HS-27A (cell line): Measurements from ENCODE around the gene GRIK4.

Source experiments
- DNase-seq: peaks from one replicate; pipeline ENCODE4 v3.0.0-alpha.2; 2012; ENCODE audit warnings: low read depth, missing footprints

Gene GRIK4

DNA sequence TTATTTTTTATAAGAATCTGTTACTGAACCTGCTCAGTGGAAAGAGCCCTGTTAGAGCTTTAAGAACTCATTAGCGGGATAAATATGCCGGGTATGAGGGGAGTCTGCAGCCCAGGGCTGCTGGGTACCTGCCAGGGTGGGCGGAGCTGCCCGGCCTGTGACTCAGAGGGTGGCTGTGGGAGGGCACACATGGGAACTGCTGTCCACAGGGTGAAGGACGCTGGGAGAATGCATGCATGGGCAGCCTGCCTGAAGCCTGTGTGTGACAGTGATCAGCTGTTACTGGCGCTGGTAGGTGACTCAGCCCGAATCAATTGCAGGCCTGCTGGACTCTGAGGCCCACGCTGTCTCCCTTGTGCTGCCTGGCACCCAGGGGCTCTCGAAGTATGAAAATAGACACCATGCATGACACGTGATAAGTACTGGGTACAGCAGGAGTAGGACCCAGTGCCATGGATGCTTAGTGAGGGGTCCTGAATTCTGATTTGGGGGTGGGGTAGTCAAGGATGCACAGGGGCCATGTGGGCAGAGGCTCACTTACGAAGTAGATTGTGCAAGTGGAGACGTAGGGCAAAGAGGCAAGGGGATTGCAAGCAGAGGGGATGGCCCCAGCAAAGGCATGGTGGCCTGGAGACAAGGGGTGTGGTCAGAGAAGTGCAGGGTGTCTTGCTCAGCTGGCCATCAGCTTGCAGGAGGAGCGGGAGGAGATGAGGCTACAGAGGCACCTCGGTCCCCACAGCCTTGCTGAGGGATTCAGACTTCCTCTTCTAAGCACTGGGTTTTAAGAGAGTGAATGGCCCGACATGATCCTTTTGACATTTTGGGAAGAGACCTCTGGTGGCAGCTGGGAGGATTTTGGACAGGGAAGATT, 36.5 kb downstream of the GRIK4 start:
- peak; percentile 72 for DNase-seq

DNA sequence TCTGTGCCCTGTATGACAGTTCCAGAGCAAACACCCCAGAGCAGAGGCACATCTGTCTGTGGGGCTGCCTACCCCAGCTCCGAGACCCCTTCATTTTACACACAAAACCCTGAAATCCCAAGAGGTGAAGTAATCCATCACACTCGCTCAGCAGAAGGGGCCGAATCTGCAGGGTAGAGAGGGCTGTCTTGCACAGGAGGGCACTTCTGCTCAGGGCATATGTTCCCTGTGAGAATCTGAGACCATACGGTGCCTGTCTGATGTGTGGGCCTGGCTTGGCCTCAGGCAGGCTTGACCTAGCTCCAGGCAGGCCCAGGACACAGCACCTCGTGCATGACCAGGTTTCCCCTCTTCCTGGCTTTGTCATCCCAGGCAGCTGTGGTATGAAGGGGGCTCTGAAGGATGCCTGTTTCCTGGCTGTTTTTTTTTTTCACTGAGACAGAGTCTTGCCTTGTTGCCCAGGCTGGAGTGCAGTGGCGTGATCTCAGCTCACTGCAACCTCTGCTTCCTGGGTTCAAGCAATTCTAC, 37.2 kb downstream of the GRIK4 start:
- DNase-seq: no peak

DNA sequence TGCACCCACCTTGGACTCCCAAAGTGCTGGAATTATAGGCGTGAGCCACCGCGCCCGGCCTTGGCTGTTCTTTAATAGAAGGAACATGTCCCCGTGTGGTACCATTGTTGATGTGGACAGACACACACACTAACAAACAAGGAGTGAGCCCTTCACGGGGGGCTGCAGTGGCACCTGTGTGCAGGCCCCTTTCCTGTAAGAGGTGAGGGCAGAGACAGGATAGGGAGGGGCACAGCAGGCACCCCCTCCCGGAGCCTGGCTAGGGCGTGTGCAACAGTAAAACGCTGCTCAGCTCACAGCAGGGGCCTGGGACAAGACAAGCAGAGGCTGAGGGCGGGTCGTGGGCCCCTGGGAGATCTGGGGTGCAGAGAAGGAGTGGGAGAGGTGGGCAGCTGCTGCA, 37.8 kb downstream of the GRIK4 start:
- DNase-seq: no peak

DNA sequence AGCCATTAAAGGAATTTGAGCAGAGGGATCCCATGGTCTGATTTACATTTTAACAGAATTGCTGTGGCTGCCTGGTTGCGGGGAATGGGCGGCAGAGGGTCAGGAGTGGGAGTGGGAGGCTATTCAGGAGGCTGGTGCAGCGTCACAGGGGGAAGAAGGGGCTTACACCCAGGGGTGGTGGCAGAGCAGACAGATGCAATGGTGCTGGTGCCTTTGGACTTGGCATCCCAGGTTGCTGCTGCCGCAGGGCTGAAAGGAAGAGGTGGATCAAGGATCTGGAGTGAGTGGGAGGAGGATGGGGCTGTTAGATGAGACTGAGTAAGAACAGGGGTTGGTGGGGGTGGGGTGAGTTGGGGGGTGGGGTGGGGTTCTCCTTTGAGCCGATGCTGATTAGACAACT, 38.5 kb downstream of the GRIK4 start:
- no peak for DNase-seq

DNA sequence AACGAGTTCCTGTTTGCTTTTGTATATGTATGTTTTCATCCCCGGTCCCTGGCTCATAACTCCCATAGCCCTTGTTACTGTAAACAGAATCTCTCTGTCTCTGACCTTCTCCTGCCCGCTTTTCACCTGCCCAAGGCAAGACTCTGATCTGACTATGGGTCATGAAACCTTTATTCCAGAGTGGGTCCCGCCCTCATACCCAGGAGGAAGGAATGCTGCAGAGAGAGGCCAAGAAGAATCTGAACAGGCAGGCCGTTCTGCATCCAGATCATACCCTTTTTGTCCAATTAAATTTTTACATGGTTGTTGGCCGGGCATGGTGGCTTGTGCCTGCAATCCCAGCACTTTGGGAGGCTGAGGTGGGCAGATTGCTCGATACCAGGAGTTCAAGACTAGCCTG, 39.6 kb downstream of the GRIK4 start:
- no peak for DNase-seq

DNA sequence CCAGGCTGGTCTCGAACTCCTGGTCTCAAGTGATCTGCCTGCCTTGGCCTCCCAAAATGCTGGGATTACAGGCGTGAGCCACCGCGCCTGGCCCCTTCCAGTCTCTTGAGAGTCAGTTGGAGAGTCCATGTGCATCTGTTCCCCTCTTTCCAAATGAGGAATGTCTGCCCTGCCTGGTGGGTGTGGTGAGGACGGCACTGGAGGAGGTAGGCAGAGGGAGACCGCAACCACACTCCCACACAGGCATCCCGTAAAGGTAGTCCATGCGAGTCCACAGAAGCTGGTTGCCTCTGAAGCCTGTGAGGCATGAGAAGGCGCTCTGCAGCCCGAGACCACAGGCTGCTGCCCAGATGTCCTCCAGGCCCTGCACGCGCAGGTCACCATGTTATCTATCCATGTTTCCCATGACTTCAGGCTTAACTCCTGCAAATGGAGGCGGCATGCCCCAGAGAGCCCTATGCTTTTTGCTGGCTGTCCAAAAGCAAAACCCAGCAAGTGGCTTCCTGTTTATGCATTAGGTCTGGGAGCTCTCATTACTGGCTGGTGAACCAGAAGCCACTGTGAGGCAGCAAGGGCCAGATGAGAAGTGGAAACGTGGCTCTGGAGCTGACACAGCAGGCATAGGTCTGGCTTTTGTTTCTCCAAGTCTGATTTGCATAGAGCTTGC, 43.4 kb downstream of the GRIK4 start:
- no peak for DNase-seq

DNA sequence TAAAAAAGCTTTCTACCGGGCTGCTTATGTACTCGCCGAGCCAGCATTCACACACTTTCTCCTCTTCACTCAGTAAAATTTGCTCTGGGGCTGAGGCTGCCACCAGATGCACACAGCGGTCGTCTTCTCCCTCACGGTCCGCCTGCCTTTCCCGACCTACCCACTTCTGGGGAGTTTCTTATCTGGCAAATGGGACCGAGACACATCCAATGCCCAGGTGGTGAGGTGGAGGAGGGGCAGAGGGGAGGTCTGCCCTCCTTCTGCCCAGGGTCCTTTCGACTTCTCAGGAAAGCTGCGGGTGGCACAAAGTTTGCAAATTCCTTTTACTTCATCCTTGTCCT, 43.9 kb downstream of the GRIK4 start:
- no peak for DNase-seq

DNA sequence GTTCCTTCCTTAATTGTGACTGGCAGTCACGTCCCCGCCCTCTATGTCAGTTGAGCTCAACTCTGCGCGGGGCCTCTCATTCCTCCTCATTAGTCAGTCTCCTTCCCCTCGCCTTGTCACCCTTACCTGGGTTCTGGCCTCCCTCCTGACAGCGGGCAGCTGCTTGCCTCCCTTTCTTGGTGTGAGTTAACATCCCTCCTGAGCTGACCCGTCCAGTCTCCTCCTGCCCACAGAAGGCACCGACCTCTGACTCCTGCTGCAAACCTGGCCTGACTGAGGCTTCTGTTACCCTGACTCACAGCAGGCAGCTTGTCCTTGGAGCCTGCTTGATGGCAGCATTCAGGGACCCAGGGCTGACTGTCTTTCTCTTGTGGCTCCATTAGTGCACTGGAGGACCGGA, 45.2 kb downstream of the GRIK4 start:
- DNase-seq: no peak

DNA sequence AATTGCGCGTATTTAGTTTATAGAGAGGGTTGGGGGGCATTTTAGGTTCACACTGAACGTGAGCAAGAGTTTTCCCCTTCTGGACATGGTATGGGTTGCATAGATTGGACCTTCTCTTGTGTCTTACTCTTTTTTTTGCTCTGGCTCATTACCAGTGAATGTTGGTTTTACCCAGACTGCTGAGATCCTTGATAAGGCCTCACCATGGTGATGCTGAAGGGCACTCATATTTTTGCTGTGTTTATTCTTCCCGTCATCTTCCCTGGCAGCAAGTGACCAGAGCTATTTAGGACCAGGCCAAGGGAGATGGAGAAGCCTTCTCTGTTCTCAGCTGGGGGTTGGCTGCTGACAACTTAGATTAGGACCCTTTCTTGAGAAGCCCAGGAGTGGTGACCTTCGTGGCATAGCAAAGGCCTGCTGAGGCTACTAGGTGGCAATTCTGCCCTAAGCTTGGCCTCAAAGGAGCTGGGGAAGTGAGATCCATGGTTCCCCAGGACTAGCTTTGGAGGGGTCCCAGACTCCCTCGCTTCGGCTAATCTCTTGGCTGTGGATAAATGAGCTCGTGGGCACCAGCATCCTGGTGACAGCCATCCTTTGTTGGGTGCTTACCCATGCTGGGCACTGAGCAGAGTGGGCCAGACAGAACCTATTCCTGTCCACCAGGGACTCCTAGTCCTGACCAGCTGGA, 47.3 kb downstream of the GRIK4 start:
- DNase-seq: no peak

DNA sequence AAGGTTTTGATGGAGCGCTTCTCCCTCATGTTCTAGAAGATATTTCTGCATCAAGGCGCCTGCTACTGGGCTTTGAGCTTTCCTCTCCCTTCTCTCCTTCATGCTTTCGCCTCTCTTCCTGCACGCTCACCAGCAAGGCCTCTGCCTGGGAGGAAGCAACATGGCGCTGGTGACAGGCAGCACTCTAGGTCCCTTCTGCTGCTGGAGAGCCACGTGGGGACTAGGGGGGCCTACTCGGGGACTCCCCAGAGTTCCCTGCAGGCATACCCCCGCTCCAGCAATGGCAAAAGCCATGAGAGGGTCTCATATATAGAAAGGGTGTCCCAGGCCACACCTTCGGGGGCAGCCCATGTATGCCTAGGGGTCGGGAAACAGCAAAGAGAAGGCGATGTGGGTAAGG, 49.7 kb downstream of the GRIK4 start:
- no peak for DNase-seq

DNA sequence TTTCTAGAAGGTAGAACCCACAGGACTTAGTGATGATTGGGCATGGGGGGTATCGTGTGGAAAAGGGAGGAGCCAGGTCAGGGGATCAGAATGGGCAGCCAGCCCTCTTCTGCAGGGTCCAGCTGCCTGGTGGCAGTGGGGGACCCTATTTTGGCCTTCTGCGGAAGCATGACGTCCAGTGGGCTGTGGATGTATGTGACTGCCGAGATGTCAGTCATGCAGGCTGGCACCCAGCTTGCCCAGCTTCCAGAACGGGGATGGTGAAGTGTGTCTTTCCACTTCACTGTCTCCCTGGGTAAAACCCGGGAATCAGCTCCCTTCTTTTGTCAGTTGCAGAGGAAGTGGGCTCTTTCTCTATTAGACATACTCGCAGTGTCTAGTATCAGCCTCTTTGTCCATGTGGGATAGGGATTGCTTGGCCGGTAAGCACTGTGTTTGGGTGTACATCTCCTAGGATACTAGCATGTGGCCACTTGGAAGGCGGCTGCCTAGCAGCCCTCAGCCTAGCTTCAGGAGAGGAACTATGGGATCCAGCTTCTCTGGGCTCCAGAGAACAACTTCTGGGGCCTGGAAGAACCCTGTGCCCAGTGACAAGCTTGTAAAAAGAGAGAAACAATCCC, 51.4 kb downstream of the GRIK4 start:
- DNase-seq: no peak

DNA sequence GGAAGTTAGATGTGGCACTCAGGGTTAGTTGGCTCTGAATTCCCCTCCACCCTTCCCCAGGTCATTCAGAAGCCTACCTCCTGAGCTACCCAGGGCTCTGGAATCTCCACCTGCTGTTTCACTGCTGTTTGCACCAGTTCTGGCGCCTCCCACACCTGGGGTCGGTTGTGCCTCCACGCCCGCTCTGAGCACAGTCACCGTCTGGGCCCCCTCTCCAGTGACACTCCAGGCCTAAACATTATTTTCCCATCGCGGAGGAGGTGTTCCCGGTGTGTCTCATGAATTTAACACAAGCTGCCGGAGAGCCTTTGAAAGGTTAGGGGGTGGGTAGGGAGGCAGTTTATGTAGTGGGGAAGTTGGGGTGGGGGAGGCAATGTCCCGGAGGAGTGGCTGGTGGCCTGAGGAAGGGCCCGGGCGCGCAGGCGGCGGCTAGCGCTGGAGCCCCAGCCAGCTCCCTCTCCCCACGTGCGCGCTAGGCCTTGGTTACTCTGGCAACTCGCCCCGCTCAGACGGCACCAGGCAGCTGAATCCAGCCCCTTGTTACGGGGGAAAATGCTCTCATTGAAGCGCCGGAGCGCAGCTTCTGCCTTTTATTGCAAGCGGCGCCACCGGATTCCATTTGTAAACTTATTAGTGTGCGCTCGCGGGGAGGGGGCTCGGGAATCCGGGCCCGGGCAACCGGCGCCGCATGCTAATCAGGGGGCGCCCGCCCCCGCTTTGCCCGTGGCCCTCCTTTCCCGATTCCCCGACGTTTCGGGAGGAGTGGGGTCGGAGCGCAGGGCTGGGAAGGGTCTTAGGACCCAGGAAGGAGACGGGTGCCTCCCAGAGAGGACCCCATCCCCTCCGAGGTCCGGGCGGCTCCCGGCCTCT, 52.4 kb downstream of the GRIK4 start:
- DNase-seq: no peak

DNA sequence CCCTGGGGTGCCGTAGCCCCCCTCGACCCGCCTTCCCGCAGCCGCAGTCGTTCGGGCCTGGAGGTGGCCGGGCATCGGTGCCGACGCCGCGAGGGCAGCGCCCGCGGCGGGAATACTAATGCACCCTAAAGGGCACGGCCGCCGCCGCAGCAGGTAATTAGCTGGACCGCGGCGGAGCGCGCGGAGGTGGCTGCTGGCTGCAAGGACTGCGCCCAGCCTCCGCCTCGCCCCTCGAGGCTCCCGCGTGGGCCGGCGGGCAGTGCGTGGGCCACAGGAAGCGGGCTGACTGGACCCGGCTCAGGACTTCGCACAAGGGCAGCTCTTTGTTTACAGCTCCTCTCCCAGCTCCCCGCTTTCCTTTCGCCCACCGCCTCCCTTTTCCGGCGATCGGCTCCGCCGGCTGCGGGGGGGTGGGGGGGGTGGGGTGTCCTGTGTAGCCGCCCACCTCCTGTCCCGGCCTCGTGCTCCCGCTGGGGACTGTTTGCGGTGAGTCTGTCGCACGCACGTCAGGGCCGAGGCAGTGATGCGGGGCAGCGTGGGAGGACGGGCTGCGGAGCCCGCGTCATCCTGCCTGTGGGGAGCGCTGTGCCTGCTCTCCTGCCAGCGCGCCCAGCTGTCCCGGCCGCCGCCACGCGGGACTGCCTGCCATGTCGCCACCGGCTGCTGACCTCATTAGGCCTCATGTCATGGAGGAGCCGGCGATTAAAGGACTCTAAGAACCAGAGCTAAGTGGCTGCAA, 53.2 kb downstream of the GRIK4 start:
- no peak for DNase-seq

DNA sequence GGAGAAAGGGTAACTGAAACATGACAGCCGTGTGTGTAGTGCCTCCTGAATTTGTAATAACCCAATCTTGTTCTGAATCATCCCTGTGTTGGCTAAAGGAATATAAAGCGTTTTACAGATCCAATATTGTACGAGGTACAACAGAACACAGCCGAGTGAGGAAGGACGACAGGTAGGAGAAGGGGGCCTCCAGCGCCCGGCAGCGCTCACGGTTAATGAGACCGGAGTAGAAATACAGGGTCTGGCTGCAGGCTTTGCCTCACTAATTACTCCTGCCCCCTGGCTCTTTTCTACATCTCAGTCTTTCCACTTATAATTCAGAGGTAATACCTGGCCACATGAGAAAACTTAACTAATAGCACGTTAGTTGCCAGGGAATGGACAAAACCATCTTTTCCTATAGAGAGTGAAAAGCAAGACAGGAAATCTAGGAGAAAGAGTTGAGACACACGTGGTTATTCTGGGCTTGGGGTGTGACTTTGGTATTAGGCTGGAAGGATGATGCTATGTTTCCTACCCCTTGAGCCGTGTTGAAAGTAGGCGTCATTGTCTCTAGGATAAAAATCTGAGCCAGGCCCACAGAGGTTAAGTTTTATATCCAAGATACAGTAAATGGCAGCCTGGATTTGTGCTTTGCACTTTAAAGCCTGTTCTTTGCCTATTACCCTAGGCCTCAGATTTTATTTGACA, 54.1 kb downstream of the GRIK4 start:
- DNase-seq: no peak

DNA sequence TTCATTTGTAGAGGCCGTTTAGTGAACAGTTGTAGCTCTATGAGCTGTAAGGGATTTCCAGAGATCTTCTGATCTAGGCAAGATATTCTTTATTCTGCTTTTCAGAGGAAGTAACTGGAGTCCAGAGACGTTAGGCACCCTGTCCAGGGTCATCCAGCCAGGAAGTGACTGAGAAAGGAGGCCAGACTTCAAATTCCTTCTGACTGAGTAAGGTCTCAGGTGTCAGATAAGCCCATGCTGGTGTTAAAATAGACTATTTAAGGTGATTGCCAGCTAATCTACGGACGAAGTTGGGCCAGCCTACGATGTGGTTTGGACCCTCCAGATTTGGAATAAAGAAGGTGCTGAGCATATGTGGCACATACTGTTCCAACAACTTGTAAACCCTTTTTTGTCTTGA, 54.6 kb downstream of the GRIK4 start:
- no peak for DNase-seq

DNA sequence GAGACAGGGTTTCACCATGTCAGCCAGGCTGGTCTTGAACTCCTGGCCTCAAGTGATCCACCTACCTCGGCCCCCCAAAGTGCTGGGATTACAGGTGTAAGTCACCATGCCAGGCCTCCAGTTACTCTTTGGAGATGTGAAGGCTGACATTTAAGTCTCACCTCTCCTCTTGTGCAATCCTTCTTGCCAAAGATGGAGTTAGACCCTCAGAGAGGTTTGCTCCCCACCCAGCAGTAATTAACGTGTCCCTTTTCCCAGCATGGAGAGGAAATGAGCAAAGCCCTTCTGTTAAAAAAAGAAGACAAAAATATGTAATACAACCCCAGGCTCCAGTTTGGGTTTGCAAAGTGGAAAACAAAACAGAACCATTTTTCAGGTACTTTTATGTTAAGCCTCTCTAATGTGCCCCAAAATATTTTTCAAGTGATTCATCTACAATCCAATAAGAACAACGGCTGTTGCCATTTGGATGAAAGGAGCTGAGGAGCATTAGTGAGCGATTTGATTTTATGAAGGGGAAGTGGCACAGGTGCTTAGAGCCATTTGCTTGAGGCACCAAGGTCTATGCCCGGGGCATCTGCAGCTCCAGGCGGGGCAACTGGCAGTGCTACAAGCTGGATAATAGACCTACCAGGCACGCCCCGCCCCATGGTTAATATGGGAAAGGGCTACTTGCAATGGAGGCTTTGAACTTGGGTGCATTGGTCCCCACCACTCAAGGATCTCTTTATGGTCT, 57.2 kb downstream of the GRIK4 start:
- DNase-seq: no peak

DNA sequence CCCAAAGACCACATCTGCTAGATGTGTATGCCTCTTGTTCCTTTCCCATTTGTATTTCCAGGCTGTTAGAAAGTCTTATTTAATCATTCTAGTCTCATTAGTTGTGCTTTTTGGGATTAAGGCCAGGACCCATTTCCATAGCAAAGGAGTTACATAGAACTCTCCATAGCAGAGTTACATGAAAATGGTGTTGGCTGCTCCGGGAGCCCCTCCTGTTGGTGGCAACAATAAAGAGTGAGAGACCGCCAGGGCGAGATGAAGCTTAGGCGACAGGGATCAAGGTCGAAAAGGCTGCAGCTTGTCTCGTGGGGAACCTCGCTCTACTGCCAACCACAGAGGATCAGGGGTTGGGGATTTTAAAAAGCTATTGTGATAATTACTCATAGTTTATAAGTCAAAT, 58.3 kb downstream of the GRIK4 start:
- no peak for DNase-seq

DNA sequence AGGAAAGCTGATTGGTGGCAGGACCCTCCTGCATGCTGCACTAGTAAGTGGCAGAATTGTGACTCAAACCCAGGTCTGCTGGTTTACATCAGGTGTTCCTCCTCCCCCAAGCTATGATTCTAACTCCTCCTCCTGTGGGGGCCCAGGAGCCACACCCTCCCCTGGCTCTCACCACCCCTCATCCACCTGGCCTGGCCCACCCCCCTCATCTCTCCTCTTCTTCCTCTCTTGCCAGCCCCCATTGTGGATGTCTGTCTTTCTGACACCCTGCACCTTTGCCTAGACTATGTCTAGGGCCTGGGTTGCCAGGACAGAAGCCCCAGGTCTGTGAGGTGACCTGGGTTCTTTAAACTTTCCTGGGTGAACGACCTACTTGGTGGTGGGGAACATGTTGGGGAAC, 59.9 kb downstream of the GRIK4 start:
- DNase-seq: no peak

DNA sequence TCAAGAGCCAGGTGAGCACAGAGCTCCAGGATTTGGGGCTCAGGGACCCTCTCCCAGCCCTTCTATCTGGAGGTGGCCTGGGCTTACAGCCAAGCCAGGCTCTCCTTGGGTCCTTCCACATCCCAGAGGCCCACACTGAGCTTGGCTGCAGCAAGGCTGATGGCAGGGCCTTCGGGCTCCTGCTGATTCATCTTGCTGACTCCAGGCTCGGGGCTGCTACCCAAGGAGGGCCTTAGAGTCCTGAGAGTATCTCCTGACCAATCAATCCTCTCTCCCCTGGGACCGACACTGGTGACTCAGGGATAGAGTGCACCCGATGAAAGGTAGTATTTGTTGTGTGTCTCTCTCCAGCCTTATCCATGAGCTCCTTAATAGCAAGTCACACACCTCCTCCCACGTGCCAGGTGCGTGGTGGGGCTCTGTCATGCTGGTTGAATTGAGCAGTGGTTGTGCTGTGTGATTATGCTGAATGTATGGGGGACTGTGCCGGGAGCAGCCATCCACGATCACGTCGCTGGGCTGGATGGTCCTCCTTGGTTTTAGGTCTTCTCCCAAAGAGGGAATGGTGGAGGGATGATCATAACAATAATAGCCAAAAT, 62.3 kb downstream of the GRIK4 start:
- DNase-seq: no peak
